Endothelial cell of umbilical vein (primary cell): ENCODE data around the gene CD55. TPM values are rescaled to one million over a fixed set of nuclear protein-coding genes. Genes with fewer than 3 reads are reported as not detected.

ENCODE experiments used
- BruUV-seq: library from RNA; stranded (reverse); fragments of 400-500 nt; replicated peaks from 2 replicates; lab custom pipeline; 2021; lab: Mats Ljungman, UMichigan
- CTCF ChIA-PET: fragments of 300-600, 350-600 bp; sonication (Branson Sonifier 250); formaldehyde crosslinking; loops from one replicate; lab custom pipeline; 2021; ENCODE audit warnings: antibody characterized with exemption, inconsistent platforms; lab: Charles Lee
- POLR2A ChIA-PET: fragments of 300-600, 350-600 bp; sonication (Branson Sonifier 250); formaldehyde crosslinking; loops from one replicate; lab custom pipeline; 2021; ENCODE audit warnings: antibody characterized with exemption, inconsistent platforms; lab: Charles Lee
- DNase-seq: peaks from one replicate; pipeline ENCODE4 v3.0.0-alpha.2; 2011; ENCODE audit warnings: low read depth, low spot score
- FAIRE-seq: peaks from 2 replicates; lab custom pipeline; 2011; peaks lifted over from hg19 to GRCh38; lab: Jason Lieb, UNC
- H2AFZ ChIP-seq: 2 replicates; pipeline ENCODE4 v1.6.0; 2012; ENCODE audit warnings: low read depth, low read length, control low read depth, inconsistent platforms
- H3K27ac ChIP-seq: 2 replicates; pipeline ENCODE4 v1.5.1; 2011; ENCODE audit warnings: low read depth, mild to moderate bottlenecking, control low read depth, low read length, moderate library complexity; ENCODE audit not compliant: insufficient read depth
- H3K27me3 ChIP-seq, 2 experiments: 2 replicates each; pipeline versions ENCODE4 v1.6.0 to v1.6.1; 2011; ENCODE audit warnings: low read length in 2 of 2, mixed read lengths in 1 of 2; ENCODE audit not compliant: control insufficient read depth in 2 of 2, insufficient read depth in 2 of 2
- H3K36me3 ChIP-seq, 2 experiments: 2 replicates in 1 of 2; 3 replicates in 1 of 2; pipeline ENCODE4 v1.5.1; 2011; ENCODE audit warnings: low read length in 2 of 2, mild to moderate bottlenecking in 1 of 2, moderate library complexity in 1 of 2; ENCODE audit not compliant: control insufficient read depth in 2 of 2, insufficient read depth in 2 of 2; ENCODE audit errors: extremely low read depth in 1 of 2
- H3K4me1 ChIP-seq: 3 replicates; pipeline ENCODE4 v1.5.1; 2011; ENCODE audit warnings: mild to moderate bottlenecking, low read length; ENCODE audit not compliant: control insufficient read depth, insufficient read depth; ENCODE audit errors: extremely low read depth
- H3K4me2 ChIP-seq: 2 replicates; pipeline ENCODE4 v1.6.1; 2011; ENCODE audit warnings: low read length, control low read depth, mixed read lengths; ENCODE audit not compliant: insufficient read depth
- H3K4me3 ChIP-seq, 3 experiments: fragments of 200-600 bp in 1 of 3; sonication (generic), shearing (Covaris generic) in 1 of 3; replicated peaks in 1 of 3; 2 replicates each; pipeline ENCODE4 v1.5.1; 2011 to 2016; ENCODE audit warnings: control low read depth in 3 of 3, low read length in 3 of 3, mild to moderate bottlenecking in 2 of 3, inconsistent platforms in 1 of 3, low read depth in 1 of 3, moderate library complexity in 1 of 3; ENCODE audit not compliant: insufficient read depth in 1 of 3
- H3K79me2 ChIP-seq: 2 replicates; pipeline ENCODE4 v1.6.0; 2012; ENCODE audit warnings: low read length, inconsistent platforms; ENCODE audit not compliant: control insufficient read depth, insufficient read depth
- H3K9ac ChIP-seq: replicated peaks from 2 replicates; pipeline ENCODE3; 2011; ENCODE audit warnings: low read length, control low read depth; ENCODE audit not compliant: insufficient read depth; ENCODE audit errors: extremely low read depth
- H3K9me1 ChIP-seq: replicated peaks from 3 replicates; pipeline ENCODE4 v1.6.0; 2011; ENCODE audit warnings: mild to moderate bottlenecking, low read length; ENCODE audit not compliant: control insufficient read depth, insufficient read depth; ENCODE audit errors: extremely low read depth
- H3K9me3 ChIP-seq: replicated peaks from 2 replicates; pipeline ENCODE4 v1.5.1; 2012; ENCODE audit warnings: low read length, inconsistent platforms; ENCODE audit not compliant: control insufficient read depth, insufficient read depth
- H4K20me1 ChIP-seq: replicated peaks from 2 replicates; pipeline ENCODE3; 2011; ENCODE audit warnings: mild to moderate bottlenecking, low read length; ENCODE audit not compliant: control insufficient read depth, insufficient read depth; ENCODE audit errors: extremely low read depth
- EZH2 ChIP-seq: IDR thresholded peaks from 2 replicates; pipeline ENCODE4 v1.6.1; 2012; ENCODE audit warnings: borderline replicate concordance, low read depth, mild to moderate bottlenecking, moderate library complexity, low read length, inconsistent platforms; ENCODE audit not compliant: severe bottlenecking
- FOS ChIP-seq: IDR thresholded peaks from 2 replicates; pipeline ENCODE4 v1.6.1; 2011; ENCODE audit warnings: mild to moderate bottlenecking, low read length, moderate library complexity, borderline replicate concordance; ENCODE audit not compliant: insufficient read depth
- GATA2 ChIP-seq: IDR thresholded peaks from 2 replicates; pipeline ENCODE4 v1.7.0; 2011; ENCODE audit warnings: low read depth, mild to moderate bottlenecking, moderate library complexity, mixed read lengths, low read length; ENCODE audit not compliant: insufficient read length, insufficient read depth
- JUN ChIP-seq: IDR thresholded peaks from 2 replicates; pipeline ENCODE4 v1.6.1; 2011; ENCODE audit warnings: borderline replicate concordance, low read depth; ENCODE audit not compliant: insufficient read length, insufficient read depth
- MYC ChIP-seq: IDR thresholded peaks from one replicate; pipeline ENCODE4 v1.6.1; 2011; ENCODE audit warnings: mild to moderate bottlenecking, low read depth, low read length
- POLR2A ChIP-seq: IDR thresholded peaks from 2 replicates; pipeline ENCODE4 v1.6.1; 2012; ENCODE audit warnings: low read depth, mild to moderate bottlenecking, control low read depth, low read length
- POLR2AphosphoS5 ChIP-seq: IDR thresholded peaks from 2 replicates; pipeline ENCODE4 v1.6.1; 2012; ENCODE audit warnings: low read depth, mild to moderate bottlenecking, control low read depth, low read length, moderate library complexity; ENCODE audit not compliant: insufficient read depth
- dilution Hi-C: fragments of 300-500 bp; cut with MboI; formaldehyde crosslinking; loops from one replicate; pipeline ENCODE4 v1.15.0; 2019; ENCODE audit warnings: low sequenced_read_pairs; ENCODE audit not compliant: extremely low pct_ligation_motif_present
- intact Hi-C: fragments of 100-400 bp; cut with micrococcal nuclease; formaldehyde crosslinking; loops from one replicate; pipeline ENCODE4 v1.10.0; 2022
- polyA plus RNA-seq, 4 experiments: library from polyadenylated mRNA; depleted of rRNA in 3 of 4; stranded (reverse) in 3 of 4; unstranded in 1 of 4; fragments of >200 nt; gene quantifications; 2 replicates each; pipeline versions ENCODE4 v1.2.1 to v1.2.3, GENCODE V29; 2011 to 2012; ENCODE audit warnings: missing spikeins in 1 of 4
- total RNA-seq: library from RNA; stranded (reverse); gene quantifications from 2 replicates; pipeline ENCODE4 v1.2.3, GENCODE V29; 2021
- TF ChIP-seq, protein P1 (sequence below): IDR thresholded peaks from 2 replicates; pipeline ENCODE4 v1.6.1; 2011; ENCODE audit not compliant: insufficient read depth, insufficient read length
- TF ChIP-seq, protein P2 (sequence below), 2 donors: IDR thresholded peaks; 1 replicate in 1 of 2; 2 replicates in 1 of 2; pipeline ENCODE4 v1.5.1; 2011; ENCODE audit warnings: low read length in 2 of 2, mild to moderate bottlenecking in 2 of 2, moderate library complexity in 2 of 2, control low read depth in 1 of 2, inconsistent platforms in 1 of 2, low read depth in 1 of 2; ENCODE audit not compliant: insufficient read depth in 1 of 2; ENCODE audit errors: extremely low read depth in 1 of 2

The CD55 gene
- total and polyA plus RNA-seq, 2 donors (not counting 3 experiments of a cell fraction or from before 2014, with no cell fraction given) = 111 to 179 TPM

DNA sequence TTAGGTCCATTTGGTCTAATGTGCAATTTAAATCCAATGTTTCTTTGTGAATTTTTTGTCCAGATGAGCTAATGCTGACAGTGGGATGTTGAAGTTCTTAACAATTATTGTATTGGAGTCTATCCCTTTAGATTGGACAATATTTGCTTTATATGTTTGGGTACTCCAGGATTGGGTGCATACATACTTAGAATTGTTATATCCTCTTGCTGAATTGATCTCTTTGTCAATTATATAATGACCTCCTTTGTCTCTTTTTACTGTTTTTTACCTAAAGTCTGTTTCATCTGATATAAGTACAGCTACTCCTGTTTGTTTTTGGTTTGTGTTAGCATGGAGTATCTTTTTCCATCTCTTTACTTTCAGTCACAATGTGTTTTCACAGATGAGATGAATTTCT is 22.2 kb downstream of the CD55 start:
- Histone ChIP-seq H3K9me1 (no peaks in the 10 kb centered on the region), H3K9me3 (no peaks in the 10 kb centered on the region), H2AFZ (no peak overlapping the region), H4K20me1 (no peaks in the 10 kb centered on the region), H3K36me3 (peaks cover 12 to 19% of the 10 kb centered on the region in 2 experiments), H3K9ac (no peak overlapping the region), H3K4me3 (no peak overlapping the region), H3K79me2 (peaks cover 16% of the 10 kb centered on the region), H3K27ac (no peak overlapping the region), H3K4me1 (no peaks in the 10 kb centered on the region), H3K4me2 (no peak overlapping the region), H3K27me3 (no peaks in the 10 kb centered on the region)
- BruUV-seq = no TSS peak
- intact Hi-C loops (no loop called here), dilution Hi-C loops (no loop called here)
- DNase-seq (no peak), FAIRE-seq (no peak)
- ChIA-PET POLR2A (no interaction called here), CTCF (interaction anchor here (0.7 to 1.4 kb wide), 2 partner anchors 9 to 61 kb away, joined by 3 read pairs; no protein-coding TSS in a partner anchor)
- no peak for TF ChIP-seq POLR2A
- TF ChIP-seq FOS = no peak
- no peak for TF ChIP-seq JUN
- no peak for TF ChIP-seq MYC
- TF ChIP-seq EZH2 = no peak
- TF ChIP-seq, protein P1, sequence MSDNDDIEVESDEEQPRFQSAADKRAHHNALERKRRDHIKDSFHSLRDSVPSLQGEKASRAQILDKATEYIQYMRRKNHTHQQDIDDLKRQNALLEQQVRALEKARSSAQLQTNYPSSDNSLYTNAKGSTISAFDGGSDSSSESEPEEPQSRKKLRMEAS = no peak
- TF ChIP-seq, protein P2, sequence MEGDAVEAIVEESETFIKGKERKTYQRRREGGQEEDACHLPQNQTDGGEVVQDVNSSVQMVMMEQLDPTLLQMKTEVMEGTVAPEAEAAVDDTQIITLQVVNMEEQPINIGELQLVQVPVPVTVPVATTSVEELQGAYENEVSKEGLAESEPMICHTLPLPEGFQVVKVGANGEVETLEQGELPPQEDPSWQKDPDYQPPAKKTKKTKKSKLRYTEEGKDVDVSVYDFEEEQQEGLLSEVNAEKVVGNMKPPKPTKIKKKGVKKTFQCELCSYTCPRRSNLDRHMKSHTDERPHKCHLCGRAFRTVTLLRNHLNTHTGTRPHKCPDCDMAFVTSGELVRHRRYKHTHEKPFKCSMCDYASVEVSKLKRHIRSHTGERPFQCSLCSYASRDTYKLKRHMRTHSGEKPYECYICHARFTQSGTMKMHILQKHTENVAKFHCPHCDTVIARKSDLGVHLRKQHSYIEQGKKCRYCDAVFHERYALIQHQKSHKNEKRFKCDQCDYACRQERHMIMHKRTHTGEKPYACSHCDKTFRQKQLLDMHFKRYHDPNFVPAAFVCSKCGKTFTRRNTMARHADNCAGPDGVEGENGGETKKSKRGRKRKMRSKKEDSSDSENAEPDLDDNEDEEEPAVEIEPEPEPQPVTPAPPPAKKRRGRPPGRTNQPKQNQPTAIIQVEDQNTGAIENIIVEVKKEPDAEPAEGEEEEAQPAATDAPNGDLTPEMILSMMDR (IDR thresholded peaks at IDR 0.05; ENCODE audit: extremely low read depth in 1 of 2, insufficient read depth in 1 of 2, low read depth in 1 of 2, low read length in 2 of 2) = no peak
- no peak for TF ChIP-seq POLR2AphosphoS5
- TF ChIP-seq GATA2 = no peak
